Stimulated activated CD4-positive, alpha-beta T cell treated with anti-CD3 and anti-CD28 coated beads, Interleukin-12 subunit alpha, Interleukin-12 subunit beta, amount 100 ng/mL, for 48 hours (primary cell): Measurements from ENCODE around the gene KANSL1L.
"Not testable (repeated sequence)": the region's sequence is repeated elsewhere in the genome, so short reads cannot be mapped to it uniquely, and the experiment has no call there.

Experiments
- DNase-seq, 3 donors: peaks; one replicate each; pipeline ENCODE4 v3.0.0-alpha.2; 2020; ENCODE audit warnings: low read depth in 2 of 3, low spot score in 1 of 3

KANSL1L gene

DNA sequence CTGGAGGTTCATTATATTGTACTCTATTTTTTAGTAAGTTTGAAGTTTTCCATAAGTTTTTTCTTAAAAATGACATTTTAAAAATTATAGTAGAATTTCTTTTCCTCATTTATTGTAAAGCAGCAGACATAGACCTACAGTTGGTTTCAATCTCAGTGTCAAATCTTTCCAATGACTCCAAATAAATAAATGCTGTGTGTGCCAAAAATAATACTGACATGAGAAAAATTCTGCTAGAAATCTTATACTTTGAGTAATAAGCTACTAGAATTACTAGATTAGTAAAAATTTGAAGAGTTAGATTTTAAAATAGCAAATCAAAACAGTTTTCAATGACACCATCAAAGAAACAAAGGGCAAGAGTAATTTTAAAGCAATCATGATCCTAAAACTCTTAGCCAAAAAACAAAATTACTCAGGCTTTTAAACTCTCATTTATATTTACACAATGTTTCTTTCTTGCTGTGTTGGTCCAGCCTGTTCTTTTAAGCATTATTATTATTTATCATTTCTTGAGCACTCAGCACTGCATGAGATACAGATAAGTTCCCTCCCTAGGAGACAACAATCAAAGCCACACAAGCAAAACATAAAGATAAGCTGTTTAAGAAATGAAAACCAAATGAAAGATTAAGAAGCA lies 8.3 kb upstream of the KANSL1L start:
- DNase-seq = no peak

DNA sequence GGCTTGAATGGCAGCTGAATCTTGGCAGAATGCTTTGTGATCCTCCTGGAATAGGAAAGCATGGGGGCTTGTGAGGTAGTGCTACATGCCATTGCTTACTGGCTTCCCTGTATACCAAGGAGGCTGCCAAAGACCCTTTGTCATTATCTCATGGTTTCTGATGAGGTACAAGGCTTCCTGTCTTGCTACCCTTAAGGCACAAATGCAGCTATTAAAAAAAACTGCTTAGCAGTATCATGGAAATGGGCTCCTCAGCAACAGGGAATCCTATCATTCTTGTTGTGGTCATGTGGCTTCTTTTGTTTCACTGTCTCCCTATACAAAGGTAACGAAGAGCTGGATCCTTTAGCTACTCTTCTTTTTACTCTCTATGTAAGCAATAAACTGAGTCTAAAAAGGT lies 6.6 kb upstream of the KANSL1L start:
- DNase-seq = no peak

DNA sequence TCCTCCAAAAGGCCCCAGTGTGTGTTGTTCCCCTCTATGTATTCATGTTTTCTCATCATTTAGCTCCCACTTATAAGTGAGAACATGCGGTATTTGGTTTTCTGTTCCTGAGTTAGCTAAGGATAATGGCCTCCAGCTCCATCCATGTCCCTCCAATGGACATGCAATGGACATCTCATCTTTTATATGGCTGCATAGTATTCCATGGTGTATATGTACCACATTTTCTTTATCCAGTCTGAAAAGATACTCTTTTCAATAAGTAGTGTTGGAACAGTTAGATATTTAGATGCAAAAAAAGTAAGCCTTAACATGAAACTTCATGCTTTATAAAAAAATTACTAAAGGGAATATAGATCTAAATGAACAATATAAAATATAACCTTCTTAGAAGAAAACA lies 5.9 kb upstream of the KANSL1L start:
- DNase-seq = not testable (repeated sequence)

DNA sequence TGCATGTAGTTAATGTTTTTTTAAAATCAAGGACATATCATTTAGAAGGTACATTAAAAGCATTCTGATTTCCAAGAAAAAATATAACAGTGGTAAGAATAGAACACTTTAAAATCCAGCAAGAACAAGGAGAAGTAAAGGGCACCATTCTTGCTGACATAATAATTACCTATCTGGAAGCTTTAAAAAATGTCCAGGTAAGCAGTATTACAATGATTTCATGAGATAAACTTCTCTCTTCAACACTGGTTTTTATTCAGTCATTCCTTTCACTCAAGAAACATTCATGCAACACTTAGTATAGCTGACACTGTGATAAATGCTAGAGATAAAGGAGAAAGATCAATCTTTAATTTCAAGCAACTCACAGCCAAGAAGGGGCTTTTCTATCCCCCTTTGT lies 2.9 kb upstream of the KANSL1L start:
- no peak for DNase-seq

DNA sequence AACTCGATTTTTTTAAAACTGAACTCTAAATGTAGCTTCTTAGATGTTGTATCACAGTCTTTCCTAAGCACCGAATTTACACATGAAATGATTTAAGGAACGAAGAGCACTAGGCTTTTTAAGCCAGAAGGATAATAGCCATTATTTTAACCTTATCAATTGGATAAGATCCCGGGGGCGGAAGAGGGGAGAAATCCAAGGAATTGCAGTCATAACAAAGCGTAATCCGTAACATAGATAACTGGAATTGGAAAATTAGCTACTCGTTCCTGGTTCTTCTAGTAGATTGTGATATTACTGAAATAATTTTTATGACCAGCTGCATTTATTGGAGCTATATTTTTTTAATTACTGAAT lies 988 bp upstream of the KANSL1L start:
- DNase-seq = no peak

DNA sequence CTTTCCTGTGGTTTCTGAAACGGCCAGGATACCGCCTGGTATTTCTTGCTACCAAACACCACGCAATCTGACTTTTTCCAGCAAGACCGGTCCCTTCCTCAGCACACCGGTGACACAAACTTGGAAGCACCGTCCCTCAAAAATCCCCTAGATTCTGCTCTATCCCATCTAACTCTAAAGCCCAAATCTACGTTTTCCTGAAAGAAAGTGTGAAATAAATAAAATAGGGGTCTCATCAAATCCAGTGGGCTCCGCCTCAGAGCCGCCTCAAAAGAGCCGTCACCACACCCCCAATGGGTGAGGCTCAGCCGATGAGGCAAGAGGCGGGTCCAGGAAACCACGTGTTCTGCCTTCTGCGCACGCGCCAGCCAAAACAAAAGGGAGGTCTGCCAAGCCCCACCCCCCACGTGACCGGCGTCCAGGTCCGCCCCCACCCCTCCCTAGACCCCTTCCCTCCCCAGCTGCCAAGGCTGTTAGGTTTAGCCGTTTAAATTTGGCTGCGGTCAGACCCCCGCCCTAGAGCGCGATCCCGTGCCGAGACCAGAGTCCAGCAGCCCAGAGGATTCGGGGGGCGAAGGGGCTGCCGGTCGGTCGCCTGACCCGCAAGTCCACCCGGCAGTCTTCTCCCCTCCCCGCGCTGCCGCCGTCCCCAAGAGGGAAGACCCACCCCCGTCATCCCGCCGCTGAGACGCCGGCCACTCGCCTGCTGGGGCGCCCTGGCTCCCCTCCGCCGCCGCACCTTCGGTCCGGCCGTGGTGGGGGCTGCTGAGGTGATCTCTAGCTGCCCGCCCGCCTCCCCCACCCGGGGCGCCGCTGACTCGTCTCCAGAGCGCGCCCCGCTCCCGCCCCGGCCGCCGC lies 534 bp downstream of the KANSL1L start:
- peak; percentile 95 to 97 (median 96) for DNase-seq

DNA sequence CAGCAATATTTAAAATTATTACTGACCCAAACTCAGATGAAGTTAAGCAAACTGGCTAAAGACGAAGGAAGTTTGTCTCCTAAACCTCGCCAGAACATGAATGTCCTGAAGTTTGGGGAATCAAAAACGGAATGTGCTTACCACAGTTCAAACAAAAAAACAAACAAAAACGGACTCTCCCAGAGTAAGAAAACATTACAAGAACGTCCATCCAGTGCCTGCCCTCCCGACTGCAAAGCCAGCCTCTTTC lies 1.1 kb downstream of the KANSL1L start:
- DNase-seq = peak in 1 of 3 donors; percentile 18

DNA sequence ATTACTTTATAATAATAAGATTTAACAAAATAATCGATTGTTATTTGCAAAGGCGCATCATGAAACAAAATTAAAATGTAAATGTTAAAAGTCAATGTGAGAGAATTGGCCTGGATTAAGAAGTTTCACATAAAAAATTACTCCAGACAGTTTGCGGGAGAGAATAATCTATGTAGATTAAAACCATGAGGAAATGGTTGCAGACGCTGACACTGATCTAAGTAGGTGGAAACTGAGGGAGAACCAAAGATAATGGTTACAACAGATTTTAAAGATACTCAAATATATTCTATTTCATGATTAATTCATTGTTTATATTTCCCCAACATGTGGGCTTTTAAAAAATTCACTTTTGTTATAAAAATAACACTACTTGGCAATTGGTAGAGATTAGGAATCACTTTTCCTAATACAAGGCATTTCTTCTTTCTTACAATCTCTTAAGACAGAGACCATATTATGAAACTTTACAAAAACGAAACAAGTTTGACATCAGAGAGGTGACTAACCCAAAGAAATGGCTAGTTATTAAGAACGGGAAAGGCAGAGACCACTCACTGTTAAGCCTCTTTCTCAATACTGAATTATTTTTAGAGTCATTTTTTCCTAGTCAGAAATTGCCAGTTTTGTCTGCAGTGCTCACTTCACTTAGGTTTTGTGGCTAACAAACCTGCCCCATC lies 1.6 kb downstream of the KANSL1L start:
- DNase-seq = no peak

DNA sequence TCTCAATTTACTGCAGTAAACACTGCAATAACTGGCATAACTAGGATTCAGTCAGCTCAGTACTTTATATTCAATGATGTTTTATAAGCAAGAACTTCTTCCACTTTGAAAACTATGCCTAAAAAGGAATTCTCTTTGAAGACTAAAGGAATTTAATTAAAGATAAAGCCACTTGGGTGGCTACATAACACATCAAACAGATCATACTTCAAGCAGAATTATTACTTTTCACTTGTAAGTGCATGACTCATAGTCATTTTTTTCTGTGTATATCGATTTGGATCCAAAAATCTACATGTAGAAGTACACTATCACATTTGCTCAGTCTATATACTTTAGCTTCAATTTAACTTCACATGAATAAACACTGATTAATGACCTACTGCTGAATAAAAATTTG lies 4.0 kb downstream of the KANSL1L start:
- DNase-seq = no peak

DNA sequence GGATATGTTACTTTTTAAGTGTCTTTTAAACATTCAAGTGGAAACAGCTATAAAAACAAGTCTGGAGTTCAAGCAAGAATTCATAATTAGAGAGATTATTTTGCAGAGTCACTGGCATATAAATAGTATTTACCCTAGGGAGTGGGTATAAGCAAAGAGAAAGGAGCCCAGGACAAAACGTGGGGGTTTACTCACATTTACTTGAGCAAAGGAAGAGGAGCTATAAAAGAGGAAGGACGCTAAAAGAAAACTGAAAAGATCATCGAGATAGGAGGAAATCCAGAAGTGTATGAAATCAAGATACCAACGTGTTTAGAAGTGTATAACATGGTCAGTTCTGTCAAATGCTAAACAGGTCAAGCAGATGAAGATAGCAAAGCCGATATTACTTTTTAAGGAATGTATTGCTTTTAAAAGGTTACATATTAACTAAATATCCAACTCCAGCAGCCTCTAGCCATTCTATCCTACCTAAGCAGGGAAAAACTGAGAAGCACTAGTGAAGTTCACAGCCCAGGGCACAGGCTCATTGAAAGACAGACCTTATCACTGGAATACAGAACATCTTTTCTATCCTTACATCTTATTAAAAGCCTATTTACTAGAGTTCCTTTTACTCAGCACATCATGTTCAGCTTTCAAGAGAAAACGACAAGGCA lies 8.6 kb downstream of the KANSL1L start:
- DNase-seq = no peak

DNA sequence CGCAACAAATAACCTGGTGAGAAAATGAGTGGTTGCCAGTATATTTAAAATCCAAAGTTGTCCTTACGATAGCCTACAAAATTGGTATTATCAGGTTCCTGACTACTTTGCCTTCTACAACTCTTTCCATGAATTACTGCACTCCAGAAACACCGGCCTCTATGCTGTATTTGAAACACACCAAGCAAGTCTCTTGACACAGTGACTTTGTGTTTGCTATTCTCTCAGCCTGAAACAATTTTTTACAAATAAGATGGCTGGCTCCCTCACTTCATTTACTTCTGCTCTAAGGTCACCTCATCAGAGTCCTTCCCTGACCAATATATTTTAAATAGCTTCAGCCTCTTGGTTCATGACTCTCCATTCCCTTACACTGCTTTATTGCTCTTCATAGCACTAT lies 12.2 kb downstream of the KANSL1L start:
- no peak for DNase-seq

DNA sequence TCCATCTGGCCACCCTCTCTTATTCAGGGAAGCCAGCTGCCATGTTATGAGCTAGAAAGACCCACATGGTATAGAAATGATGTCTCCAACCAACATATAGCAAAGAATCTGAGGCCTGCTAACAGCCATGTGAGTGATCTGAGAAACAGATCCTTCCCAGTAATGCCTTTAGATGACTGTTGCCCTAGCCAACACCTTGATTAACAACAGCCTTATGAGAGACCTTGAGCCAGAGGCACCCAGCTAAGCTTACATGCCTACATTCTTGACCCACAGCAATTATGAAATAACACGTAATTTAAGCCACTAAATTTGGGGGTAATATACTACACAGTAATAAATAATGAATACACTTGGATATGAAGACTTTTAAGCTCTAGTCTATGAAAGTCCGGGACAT lies 13.0 kb downstream of the KANSL1L start:
- no peak for DNase-seq

DNA sequence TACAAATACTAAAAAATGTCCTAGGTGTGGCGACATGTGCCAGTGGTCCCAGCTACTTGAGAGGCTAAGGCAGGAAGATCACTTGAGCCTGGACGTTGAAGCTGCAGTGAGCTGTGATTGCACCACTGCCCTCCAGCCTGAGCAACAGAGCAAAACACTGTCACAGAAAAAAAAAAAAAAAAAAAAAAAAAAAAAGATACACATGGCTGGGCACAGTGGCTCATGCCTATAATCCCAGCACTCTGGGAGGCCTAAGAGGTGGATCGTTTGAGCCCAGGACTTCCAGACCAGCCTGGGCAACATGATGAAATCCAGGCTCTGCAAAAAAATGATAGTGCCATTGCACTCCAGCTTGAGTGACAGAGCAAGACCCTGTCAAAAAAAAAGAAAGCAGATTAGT lies 13.7 kb downstream of the KANSL1L start:
- DNase-seq = no peak

DNA sequence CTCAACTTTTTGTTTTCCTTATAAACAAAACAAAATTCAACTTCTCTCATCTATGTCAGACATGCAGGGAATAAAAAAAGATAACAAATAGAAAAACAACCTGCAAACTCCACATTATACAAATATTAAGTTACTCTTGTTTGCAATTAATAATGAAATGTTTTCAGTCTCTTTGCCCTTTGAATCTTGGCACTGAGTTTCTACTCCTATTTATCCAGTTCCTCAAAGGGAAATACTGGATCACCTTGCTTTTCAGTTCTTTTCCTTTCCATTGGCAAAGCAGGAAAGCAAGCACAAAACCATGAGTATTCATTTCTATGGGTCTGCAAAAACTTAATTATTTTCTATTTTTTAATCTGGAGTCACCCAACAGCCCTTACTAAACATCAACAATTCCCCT lies 23.6 kb downstream of the KANSL1L start:
- no peak for DNase-seq

DNA sequence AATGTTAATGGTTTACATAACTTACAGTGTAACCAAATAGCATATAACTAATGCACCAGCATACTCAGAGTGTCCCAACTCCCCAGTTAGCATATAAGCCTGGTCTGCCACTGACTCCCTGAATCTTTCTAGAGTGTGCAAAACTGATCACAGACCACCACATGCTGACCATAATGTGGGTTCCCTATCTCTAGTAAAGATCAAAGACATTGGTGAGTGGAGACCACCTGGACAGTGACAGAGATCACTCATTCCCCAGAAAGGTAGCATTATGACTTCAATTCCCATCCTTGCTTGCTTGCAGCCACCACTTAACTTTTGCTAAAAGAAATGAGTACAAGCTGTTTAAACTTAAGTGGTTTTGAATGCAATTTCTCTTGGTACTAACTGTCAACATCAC lies 39.0 kb downstream of the KANSL1L start:
- no peak for DNase-seq

DNA sequence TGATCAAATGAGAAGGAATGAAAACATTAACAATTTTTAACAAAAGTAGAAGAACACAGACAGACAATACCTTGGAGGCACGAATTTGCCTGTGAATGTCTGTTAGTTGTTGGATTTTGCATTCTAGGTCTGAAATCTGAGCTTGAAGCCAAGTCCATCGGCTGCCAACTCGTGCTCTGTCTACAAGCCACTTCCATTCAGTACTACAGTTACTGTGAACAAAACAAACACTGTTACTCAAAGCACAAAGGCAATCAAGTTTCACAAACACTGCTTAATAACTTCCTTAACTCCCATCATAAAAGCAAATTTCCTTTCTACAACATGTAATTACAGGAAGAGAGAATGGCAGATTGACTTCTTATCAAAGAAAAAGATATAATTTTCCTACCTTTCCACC lies 42.2 kb downstream of the KANSL1L start:
- DNase-seq = no peak

DNA sequence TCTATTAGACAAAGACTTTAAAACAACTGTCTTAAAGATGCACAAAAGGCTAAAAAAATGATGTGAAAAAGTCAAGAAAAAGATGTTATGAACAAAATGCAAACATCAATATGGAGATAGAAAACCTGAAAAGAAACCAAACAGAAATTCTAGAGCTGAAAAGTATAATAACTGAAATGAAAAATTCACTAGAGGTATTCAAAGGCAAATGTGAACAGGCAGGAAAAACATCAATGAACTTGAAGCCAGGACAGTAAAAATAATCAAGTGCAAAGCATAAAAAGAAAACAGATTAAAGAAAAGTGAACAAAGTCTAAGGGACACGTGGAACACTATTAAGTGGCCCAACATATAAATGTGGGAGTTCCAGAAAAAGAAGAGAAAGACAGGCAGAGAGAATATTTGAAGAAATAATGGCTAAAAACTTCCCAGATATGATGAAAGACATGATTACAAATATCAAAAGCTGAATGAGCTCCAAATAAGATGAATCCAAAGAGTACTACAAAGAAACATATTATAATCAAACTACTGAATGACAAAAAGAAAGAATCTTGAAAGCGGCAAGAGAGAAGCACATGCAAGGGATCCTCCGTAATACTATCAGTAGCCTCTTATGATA lies 57.5 kb downstream of the KANSL1L start:
- DNase-seq = no peak

DNA sequence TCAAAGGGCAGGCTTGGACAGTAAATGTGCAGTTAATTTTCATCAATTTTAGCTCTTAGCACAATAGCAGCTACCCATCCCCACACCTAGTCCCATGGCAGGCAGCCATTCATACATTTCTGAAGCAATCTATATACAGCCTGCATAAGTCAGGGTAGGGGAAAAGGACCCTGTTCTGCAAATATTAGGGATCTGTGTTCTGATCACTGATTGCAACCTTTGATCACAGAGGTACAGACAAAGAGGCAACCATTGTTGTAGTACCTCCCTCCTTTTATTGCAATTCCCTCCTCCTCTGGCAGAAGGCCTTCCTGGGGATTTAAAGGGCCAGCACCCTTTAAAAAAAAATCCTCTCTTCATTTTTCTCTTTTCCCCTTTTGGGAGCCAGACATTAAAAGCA lies 58.3 kb downstream of the KANSL1L start:
- no peak for DNase-seq

DNA sequence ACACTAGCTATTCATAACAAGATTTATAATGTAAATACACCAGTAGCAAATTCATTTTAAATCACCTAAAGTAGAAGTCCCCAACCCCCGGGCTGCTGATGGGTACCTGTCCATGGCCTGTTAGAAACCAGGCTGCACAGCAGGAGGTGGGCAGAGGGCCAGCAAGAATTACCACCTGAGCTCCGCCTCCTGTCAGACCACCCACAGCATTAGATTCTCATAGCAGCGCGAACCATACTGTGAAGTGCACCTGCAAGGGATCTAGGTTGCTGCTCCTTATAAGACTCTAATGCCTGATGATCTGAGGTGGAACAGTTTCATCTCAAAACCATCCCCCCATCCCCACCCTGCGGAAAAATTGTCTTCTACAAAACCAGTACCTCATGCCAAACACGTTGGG lies 71.3 kb downstream of the KANSL1L start:
- no peak for DNase-seq

DNA sequence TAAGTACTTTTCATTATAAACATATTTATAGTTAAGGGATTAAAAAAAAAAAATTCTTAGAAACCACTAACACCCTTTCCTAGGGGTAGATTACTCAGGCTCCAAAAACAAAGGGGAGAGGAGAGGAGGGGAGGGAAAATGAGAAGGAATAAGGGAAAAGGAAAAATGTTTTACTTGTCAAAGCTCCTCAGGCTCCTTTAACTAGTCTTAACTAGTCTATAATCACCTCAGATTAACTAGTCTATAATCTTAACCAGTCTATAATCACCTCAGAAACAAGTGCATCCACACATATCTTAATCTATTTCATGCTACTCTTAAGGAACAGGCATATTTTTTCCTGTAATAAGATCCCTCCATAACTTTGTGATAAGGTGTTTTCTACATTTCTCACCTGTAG lies 76.4 kb downstream of the KANSL1L start:
- DNase-seq = no peak

DNA sequence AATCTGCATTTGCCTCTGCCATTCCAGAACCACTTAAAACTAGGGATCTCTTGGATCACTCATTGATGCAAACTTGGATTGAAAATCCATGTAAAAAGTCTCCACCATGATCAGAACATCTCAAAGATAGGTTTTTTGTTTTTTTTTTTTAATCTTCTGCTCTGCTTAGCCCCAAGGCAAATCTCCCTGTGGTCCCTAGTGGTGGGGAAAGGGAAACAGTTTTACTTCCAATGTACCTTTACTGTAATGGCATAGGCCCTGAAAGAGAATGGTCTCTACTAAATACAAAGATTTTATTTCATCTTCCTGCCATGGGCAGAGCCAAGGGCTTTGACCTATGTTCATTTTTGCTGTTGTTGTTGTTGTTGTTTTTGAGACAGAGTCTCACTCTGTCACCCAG lies 78.4 kb downstream of the KANSL1L start:
- no peak for DNase-seq

DNA sequence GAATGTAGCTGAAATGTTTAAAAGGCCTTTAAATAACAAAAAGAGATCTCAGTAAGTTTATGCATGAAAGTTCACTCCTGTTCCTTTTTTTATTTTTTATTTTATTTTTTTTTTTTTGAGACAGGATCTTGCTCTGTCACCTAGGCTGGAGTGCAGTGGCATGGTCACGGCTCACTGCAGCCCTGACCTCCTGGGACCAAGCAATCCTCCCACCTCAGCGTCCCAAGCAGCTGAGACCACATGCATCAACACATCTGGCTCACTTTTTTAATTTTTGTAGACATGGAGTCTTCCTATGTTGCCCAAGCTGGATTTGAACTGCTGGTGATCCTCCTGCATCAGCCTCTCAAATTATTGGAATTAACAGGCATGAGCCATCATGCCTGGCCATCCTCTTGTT lies 84.3 kb downstream of the KANSL1L start:
- DNase-seq = no peak
